8988T (cell line): ENCODE results near the gene ADARB2.

Experiments used
- DNase-seq: peaks from one replicate; pipeline ENCODE4 v3.0.0; 2011

ADARB2 gene

GRCh38 chr10:1579671-1580070, 157.7 kb downstream of the ADARB2 start:
- DNase-seq: no peak

GRCh38 chr10:1579141-1579491, 158.2 kb downstream of the ADARB2 start:
- no peak for DNase-seq

- DNase-seq: no peak
Measured at GRCh38 chr10:1578392-1579140, 158.8 kb downstream of the ADARB2 start.

- DNase-seq: no peak
Measured at GRCh38 chr10:1577945-1578344, 159.4 kb downstream of the ADARB2 start.

GRCh38 chr10:1577373-1577770, 160.0 kb downstream of the ADARB2 start:
- no peak for DNase-seq

GRCh38 chr10:1576467-1577372, 160.6 kb downstream of the ADARB2 start:
- no peak for DNase-seq

- no peak for DNase-seq
Measured at GRCh38 chr10:1575481-1576244, 161.7 kb downstream of the ADARB2 start.

- DNase-seq: no peak
Measured at GRCh38 chr10:1574719-1575118, 162.6 kb downstream of the ADARB2 start.

GRCh38 chr10:1573981-1574380, 163.3 kb downstream of the ADARB2 start:
- no peak for DNase-seq

- DNase-seq: no peak
Measured at GRCh38 chr10:1573334-1573969, 163.9 kb downstream of the ADARB2 start.

- DNase-seq: no peak
Measured at GRCh38 chr10:1572519-1573333, 164.6 kb downstream of the ADARB2 start.

- DNase-seq: no peak
Measured at GRCh38 chr10:1571587-1572237, 165.6 kb downstream of the ADARB2 start.

- DNase-seq: no peak
Measured at GRCh38 chr10:1570416-1571051, 166.8 kb downstream of the ADARB2 start.

- DNase-seq: no peak
Measured at GRCh38 chr10:1569208-1569607, 168.1 kb downstream of the ADARB2 start.

- DNase-seq: no peak
Measured at GRCh38 chr10:1567742-1568495, 169.4 kb downstream of the ADARB2 start.

GRCh38 chr10:1567152-1567551, 170.2 kb downstream of the ADARB2 start:
- no peak for DNase-seq

- no peak for DNase-seq
Measured at GRCh38 chr10:1564791-1565190, 172.5 kb downstream of the ADARB2 start.

- DNase-seq: no peak
Measured at GRCh38 chr10:1563028-1563427, 174.3 kb downstream of the ADARB2 start.

- DNase-seq: no peak
Measured at GRCh38 chr10:1561731-1562337, 175.5 kb downstream of the ADARB2 start.
